ENCODE measurements around the gene CCDC15. TPM values are rescaled to one million over a fixed set of nuclear protein-coding genes. Genes with fewer than 3 reads are reported as not detected.

Gene CCDC15
- total and polyA plus RNA-seq, 2 of the 13 experiments (the other 11 are each of a cell fraction or from before 2014, with no cell fraction given), result 2.2 to 4.6 TPM

DNA sequence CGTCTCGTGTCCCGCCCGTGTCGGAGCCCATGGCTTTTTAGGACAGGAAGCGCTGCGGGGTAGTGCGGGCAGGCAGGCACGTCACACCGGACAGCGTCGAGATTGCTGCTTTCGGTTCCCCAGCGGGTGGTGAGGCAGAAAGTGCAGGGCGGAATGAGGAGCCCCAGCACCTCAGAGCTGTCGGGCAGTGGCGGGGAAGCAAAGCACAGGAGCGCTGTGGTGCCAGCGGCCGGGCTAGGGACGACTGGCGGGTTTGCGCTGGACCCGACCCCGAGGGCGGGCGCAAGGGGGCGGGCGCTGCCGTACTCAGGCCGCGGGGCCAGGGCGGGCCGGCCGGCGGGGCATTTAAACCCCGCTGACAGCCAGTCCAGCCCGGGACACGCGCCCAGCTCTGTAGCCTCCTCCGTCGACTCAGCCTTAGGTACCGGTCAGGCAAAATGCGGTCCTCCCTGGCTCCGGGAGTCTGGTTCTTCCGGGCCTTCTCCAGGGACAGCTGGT is 109.0 kb downstream of the CCDC15 start, which contains the start of gene SLC37A2 (continued):
- TF ChIP-seq UBTF (CRISPR knock-in tag; IDR thresholded peaks at IDR 0.05), result peak; percentile 92
- TF ChIP-seq RXRB (CRISPR knock-in tag; IDR thresholded peaks at IDR 0.05; ENCODE audit: borderline replicate concordance), result no peak
- 0 out of 2 replicates have a peak, but pooled peaks have one; percentile 25 for TF ChIP-seq IRF9 (CRISPR knock-in tag; IDR thresholded peaks at IDR 0.05; ENCODE audit: borderline replicate concordance)
- peak; percentile 76 for TF ChIP-seq RBM39 (IDR thresholded peaks at IDR 0.05; ENCODE audit: low read depth, low read length, poor library complexity, severe bottlenecking)
- no peak for TF ChIP-seq SYNCRIP (IDR thresholded peaks at IDR 0.05; ENCODE audit: insufficient read depth, low read depth, low read length)
- TF ChIP-seq ZNF367 (CRISPR knock-in tag; IDR thresholded peaks at IDR 0.05; ENCODE audit: borderline replicate concordance), result peak; percentile 94; the same call in 1 of the 2 replicates
- no peak for TF ChIP-seq SMAD3 (CRISPR knock-in tag; IDR thresholded peaks at IDR 0.05)
- peak; percentile 83 for TF ChIP-seq ARID4A (CRISPR knock-in tag; IDR thresholded peaks at IDR 0.05; ENCODE audit: borderline replicate concordance)
- no peak for TF ChIP-seq ZFP82 (CRISPR knock-in tag; IDR thresholded peaks at IDR 0.05; ENCODE audit: borderline replicate concordance)
- TF ChIP-seq HNRNPL (IDR thresholded peaks at IDR 0.05; ENCODE audit: low read depth, low read length), result 0 out of 2 replicates have a peak, but pooled peaks have one; percentile 44
- TF ChIP-seq ZSCAN31 (CRISPR knock-in tag; IDR thresholded peaks at IDR 0.05; ENCODE audit: low read depth), result peak; percentile 63; the same call in 1 of the 2 replicates
- peak; percentile 95 for TF ChIP-seq MYPOP (CRISPR knock-in tag; IDR thresholded peaks at IDR 0.05)
- 0 out of 2 replicates have a peak, but pooled peaks have one; percentile 28 for TF ChIP-seq ZSCAN25 (CRISPR knock-in tag; IDR thresholded peaks at IDR 0.05)
- TF ChIP-seq FOXO4 (CRISPR knock-in tag; conservative IDR thresholded peaks at IDR 0.05), result no peak
- TF ChIP-seq ZNF224 (CRISPR knock-in tag; IDR thresholded peaks at IDR 0.05), result peak; percentile 61; the same call in 1 of the 2 replicates
- TF ChIP-seq ZNF746 (CRISPR knock-in tag; IDR thresholded peaks at IDR 0.05), result peak; percentile 34; the same call in 1 of the 2 replicates
- peak; percentile 56; the same call in 1 of the 2 replicates for TF ChIP-seq TBX2 (CRISPR knock-in tag; IDR thresholded peaks at IDR 0.05; ENCODE audit: borderline replicate concordance)
- peak; percentile 89 for TF ChIP-seq MXD4 (CRISPR knock-in tag; IDR thresholded peaks at IDR 0.05)
- 0 out of 2 replicates have a peak, but pooled peaks have one; percentile 74 for TF ChIP-seq HOXA9 (CRISPR knock-in tag; IDR thresholded peaks at IDR 0.05; ENCODE audit: borderline replicate concordance)

Data from HepG2 (cell line).